Activated effector memory CD4-positive, alpha-beta T cell treated with Interleukin-2 at 50 U/mL for 16 hours (primary cell): ENCODE results near the gene VSTM5.
"Not testable (repeated sequence)": the region's sequence is repeated elsewhere in the genome, so short reads cannot be mapped to it uniquely, and the experiment has no call there.

Experiments used
- DNase-seq: peaks from one replicate; pipeline ENCODE4 v3.0.0-alpha.2; 2020

The VSTM5 gene

DNA sequence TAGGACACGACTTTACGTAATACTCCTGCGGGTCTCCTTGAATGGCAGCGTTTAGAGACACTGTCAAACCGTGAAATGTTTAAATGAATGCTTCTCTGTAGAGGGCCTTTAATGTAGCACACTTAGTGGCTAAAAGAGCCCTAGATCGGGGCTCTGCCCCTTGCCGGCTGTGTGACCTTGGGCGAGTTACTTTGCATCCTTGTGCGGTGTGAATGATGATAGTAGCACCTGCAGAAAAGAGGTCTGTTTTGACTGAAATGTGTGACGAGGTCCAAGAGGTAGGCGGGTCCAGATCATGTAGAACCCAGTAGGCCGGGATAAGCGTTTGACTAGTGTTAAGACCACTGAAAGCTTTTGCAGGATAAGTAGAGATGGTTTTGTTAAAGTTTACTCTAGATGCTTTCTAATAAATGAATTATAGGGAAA, 65.5 kb downstream of the VSTM5 start:
- DNase-seq = no peak

DNA sequence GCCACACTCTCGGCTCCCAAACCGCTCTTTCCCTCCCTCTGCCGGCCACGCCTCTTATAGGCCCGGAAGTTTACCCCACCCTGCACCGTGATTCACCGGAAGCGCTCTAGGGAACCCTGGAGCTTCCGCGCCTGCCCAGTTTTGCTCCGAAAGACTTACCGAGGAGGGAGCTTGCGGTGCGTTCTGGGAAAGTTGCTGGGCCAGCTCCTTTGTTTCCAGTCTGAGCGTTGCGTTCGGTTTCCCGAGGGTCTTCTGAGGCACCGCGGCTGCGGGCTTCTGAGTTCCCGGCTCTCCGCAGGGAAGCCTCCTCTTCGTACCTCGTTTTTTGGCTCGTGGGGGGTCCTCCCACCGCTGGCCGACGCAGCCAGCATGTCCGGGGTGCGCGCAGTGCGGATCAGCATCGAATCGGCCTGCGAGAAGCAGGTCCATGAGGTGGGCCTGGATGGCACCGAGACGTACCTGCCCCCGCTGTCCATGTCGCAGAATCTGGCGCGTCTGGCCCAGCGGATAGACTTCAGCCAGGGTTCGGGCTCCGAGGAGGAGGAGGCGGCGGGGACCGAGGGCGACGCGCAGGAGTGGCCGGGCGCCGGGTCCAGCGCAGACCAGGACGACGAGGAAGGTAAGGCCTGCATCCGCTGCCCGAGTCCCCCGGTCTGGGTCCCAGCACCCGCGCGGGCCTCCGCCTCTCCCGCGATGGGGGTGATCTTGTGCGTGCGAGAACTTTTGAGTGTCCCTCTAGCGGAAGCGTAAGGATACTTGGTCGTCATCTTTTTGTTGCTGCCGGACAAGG, 66.1 kb downstream of the VSTM5 start, which contains the start of gene MED17:
Gene MED17 (plus strand): TSS at position 138 of the 790 bp plus-strand sequence. CDS start 232 bp downstream, at position 370.
- DNase-seq = peak; percentile 87

DNA sequence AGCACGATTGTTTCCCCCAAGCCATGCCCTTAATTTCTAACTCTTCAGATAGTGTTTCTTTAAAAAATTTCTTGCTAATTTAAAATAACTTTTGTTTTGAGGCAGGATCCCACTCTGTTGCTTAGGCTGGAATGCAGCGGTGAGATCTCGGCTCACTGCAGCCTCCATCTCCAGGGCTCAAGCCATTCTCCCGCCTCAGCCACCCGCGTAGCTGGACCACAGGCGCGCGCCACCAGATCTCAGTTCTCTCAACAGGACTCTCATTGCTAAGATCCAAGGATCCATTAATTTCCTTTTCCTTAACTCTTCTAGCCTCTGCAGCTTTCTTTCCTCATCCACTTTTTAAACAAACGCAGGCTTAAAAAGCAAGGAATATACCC, 66.7 kb downstream of the VSTM5 start:
- no peak for DNase-seq

DNA sequence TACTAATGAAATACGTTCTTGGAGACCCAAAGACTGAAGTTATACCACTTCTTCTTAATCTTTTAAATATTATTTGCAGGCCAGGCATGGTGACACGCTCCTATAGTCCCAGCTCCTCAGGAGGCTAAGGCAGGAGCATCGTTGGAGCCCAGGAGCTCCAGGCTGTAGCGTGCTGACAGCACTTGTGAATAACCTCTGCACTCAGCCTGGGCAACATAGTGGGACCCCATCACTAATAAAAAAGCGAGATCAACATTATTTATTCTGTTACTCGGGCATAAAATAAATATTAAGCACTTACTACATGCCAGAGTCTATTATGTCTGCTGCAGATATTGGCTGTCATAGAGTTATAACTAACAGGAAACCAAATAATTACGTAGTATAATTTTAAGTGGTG, 67.1 kb downstream of the VSTM5 start:
- DNase-seq = no peak

DNA sequence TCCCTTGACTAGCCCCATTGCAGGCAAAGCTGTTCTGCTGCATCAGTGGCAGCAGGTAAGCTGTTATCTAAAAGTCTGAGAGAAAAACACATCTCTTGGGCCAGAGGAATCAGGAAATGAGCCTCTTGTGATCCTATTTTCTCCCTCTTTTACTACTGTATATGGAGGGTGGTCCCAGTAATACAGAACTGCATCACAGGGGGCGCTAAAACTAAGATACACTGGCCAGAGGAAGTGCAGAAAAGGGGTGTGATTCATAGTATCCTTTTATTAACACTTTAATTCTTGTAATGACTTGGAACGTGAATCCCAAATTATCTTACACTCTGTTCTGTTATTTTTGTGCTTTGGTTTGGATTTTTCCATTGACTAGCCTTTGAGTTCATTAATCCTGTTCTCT, 75.1 kb downstream of the VSTM5 start:
- no peak for DNase-seq

DNA sequence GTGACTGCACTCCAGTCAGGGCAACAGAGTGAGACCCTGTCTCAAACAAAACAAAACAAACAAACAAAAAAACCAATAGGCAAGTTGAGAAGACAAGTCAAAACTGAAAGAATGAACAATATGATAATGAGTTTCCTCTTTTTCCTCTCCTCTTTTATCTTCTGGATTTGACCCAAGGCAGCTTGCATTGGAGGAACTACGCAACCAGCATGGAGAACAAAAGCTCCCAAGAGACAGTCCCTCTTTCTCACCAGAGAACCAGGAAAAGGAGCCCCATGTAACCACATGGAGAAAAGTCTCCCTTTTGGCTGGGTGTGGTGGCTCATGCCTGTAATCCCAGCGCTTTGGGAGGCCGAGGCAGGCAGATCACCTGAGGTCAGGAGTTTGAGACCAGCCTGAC, 75.9 kb downstream of the VSTM5 start:
- not testable (repeated sequence) for DNase-seq

DNA sequence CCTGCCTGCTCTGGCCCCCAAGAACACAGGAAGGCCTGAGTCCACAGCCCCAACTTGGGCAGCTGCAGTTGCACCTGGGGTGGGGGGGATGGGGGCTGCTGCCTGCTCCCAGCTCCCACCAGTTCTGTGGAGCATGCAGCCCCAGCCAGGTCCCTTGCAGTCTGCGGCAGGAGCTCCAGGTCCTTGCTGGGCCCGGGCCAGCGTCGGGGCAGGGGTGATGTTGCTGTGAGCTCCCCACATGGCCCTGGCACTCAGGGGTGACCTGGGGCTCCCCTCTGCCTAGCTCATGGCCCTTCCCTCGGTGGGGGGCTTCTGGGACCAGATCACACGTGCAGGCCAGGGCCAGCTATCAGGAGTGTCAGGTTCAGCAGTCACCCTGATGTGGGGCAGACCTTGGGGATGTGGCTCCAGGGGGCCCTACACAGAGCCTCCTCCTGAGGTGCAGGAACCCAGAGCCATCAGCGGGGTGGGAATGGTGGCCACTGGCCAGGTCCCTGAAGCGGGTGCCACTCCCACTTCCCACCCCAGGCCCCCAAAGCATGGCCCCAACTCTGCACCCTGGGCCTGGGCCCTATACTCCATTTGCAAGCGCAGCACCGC, 76.7 kb downstream of the VSTM5 start:
- no peak for DNase-seq

DNA sequence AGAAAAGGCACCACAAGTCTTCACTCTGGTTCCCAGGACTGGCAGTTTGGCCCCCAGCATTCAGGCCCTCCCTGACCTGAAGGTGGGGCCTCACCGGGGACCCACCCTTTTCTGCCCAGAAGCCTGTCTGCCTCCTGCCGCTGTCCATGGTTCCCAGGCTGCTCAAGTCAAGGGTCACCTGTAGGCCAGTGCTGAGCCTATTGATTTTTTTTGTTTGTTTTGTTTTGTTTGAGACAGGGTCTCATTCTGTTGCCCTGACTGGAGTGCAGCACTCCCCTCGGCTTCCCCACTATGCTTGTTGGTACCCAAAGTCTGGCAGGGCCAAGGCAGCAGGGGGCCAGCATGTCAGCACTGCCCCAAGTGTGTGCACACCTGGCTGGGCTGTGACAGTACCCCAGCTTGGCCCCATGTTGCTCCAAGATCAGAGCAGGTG, 77.4 kb downstream of the VSTM5 start:
- DNase-seq = no peak

DNA sequence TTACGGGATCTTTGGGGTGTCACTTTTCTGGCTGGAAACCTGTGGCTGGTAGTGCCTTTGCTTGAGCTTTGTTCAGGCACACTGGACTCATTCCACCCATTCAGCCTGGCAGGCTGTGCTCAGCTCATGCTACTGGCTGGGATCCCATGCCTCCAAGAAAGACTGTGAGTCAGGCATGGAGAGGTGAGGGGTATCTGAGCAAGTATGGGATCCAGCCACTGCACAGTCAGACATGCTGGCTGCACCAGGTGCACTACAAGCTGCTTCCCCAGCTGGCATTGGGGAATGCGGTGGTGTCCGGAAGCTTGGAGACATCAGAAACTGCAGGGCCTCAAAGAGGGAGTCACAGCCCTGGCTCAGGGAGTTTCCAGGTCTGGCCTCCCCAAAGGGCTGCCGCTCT, 78.3 kb downstream of the VSTM5 start:
- DNase-seq = no peak

DNA sequence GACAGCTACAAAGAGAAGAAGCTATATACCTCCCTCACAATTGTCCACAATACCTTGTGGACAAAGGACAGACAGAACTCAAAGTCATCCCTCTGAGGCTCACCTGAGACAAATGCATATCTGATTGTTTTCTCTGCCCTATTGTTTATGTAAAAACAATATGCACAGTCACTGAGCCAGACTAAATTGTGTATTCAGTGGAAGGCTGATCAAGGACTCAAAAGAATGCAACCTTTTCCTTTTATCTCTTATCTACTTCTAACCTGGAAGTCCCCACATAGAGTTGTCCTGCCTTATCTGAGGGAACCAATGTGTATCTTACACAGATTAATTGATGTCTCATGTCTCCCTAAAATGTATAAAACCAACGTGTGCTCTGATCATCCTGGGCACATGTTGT, 80.3 kb downstream of the VSTM5 start:
- no peak for DNase-seq
